Astrocyte (in vitro differentiated cells and primary cell): ENCODE data around the gene HSPBP1.

Experiments used
- CTCF ChIP-seq: IDR thresholded peaks from 2 replicates; pipeline ENCODE4 v1.5.1; 2011; ENCODE audit warnings: low read depth, mild to moderate bottlenecking, inconsistent platforms, low read length, moderate library complexity; ENCODE audit not compliant: insufficient read depth
- EZH2 ChIP-seq: IDR thresholded peaks from 2 replicates; pipeline ENCODE4 v1.6.1; 2012; ENCODE audit warnings: mild to moderate bottlenecking, low read length, inconsistent platforms; ENCODE audit not compliant: insufficient read depth

GRCh38 chr19:55220525-55220924 is 59.4 kb downstream of the HSPBP1 start:
- TF ChIP-seq CTCF (no peak), EZH2 (no peak)
